HepG2 (cell line): ENCODE measurements around the gene SKI. TPM values are rescaled to one million over a fixed set of nuclear protein-coding genes. Genes with fewer than 3 reads are reported as not detected.

Source experiments
- BATF2 ChIP-seq: sonication (generic); formaldehyde crosslinking; IDR thresholded peaks from 2 replicates; pipeline ENCODE4 v1.8.0; 2022; ENCODE audit warnings: mild to moderate bottlenecking, missing genetic modification reagents, moderate library complexity
- CBFB ChIP-seq: sonication (generic); formaldehyde crosslinking; IDR thresholded peaks from 2 replicates; pipeline ENCODE4 v1.4.0; 2020; ENCODE audit warnings: missing genetic modification reagents
- DR1 ChIP-seq: sonication (generic); formaldehyde crosslinking; IDR thresholded peaks from 2 replicates; pipeline ENCODE4 v1.8.0; 2021; ENCODE audit warnings: mild to moderate bottlenecking, missing genetic modification reagents, inconsistent platforms
- E2F5 ChIP-seq: sonication (generic); formaldehyde crosslinking; conservative IDR thresholded peaks from 2 replicates; pipeline ENCODE4 v1.4.0; 2020; ENCODE audit warnings: missing genetic modification reagents
- GTF2F1 ChIP-seq: fragments of 150-350 bp; IDR thresholded peaks from 2 replicates; pipeline ENCODE4 v1.6.1; 2014; ENCODE audit warnings: low read length
- IRF9 ChIP-seq: sonication (generic); formaldehyde crosslinking; IDR thresholded peaks from 2 replicates; pipeline ENCODE4 v1.8.0; 2022; ENCODE audit warnings: missing genetic modification reagents, mild to moderate bottlenecking, borderline replicate concordance
- KLF6 ChIP-seq: IDR thresholded peaks from 2 replicates; pipeline ENCODE4 v1.8.0; 2016; ENCODE audit warnings: missing biosample characterization, missing genetic modification reagents
- MIER2 ChIP-seq: IDR thresholded peaks from 2 replicates; pipeline ENCODE4 v1.6.1; 2016; ENCODE audit warnings: missing biosample characterization, missing genetic modification reagents
- MXD3 ChIP-seq: IDR thresholded peaks from 2 replicates; pipeline ENCODE4 v1.6.1; 2016; ENCODE audit warnings: mild to moderate bottlenecking, missing biosample characterization, missing genetic modification reagents
- MXI1 ChIP-seq: IDR thresholded peaks from 3 replicates; pipeline ENCODE4 v1.6.1; 2012; ENCODE audit warnings: low read depth, low read length, inconsistent platforms, borderline replicate concordance
- PAF1 ChIP-seq: IDR thresholded peaks from 2 replicates; pipeline ENCODE4 v1.6.1; 2016; ENCODE audit warnings: missing genetic modification reagents, missing compliant biosample characterization
- RAD21 ChIP-seq: fragments of 450-650 bp; formaldehyde crosslinking; IDR thresholded peaks from 2 replicates; pipeline ENCODE4 v1.5.0; 2020; ENCODE audit warnings: mild to moderate bottlenecking
- RBFOX2 ChIP-seq: fragments of 200-400 bp; formaldehyde crosslinking; IDR thresholded peaks from 2 replicates; pipeline ENCODE4 v1.6.1; 2017; ENCODE audit warnings: low read depth, mild to moderate bottlenecking, low read length
- SAP130 ChIP-seq: IDR thresholded peaks from 2 replicates; pipeline ENCODE4 v1.6.1; 2016; ENCODE audit warnings: low read depth
- SMAD1 ChIP-seq: sonication (generic); formaldehyde crosslinking; IDR thresholded peaks from 2 replicates; pipeline ENCODE4 v1.4.0; 2020; ENCODE audit warnings: missing genetic modification reagents, low read depth, mild to moderate bottlenecking, borderline replicate concordance
- SNRNP70 ChIP-seq: fragments of 200-400 bp; formaldehyde crosslinking; IDR thresholded peaks from 2 replicates; pipeline ENCODE4 v1.6.1; 2017; ENCODE audit warnings: mild to moderate bottlenecking, low read depth, low read length, moderate library complexity
- TSC22D2 ChIP-seq: sonication (generic); formaldehyde crosslinking; IDR thresholded peaks from 2 replicates; pipeline ENCODE4 v1.5.1; 2020; ENCODE audit warnings: missing genetic modification reagents, mild to moderate bottlenecking, borderline replicate concordance
- YEATS2 ChIP-seq: sonication (generic); formaldehyde crosslinking; IDR thresholded peaks from 2 replicates; pipeline ENCODE4 v1.4.0; 2020; ENCODE audit warnings: missing genetic modification reagents, borderline replicate concordance
- ZNF512B ChIP-seq: sonication (generic); formaldehyde crosslinking; IDR thresholded peaks from 2 replicates; pipeline ENCODE4 v1.5.1; 2020; ENCODE audit warnings: missing genetic modification reagents, mild to moderate bottlenecking, borderline replicate concordance
- ZNF547 ChIP-seq: sonication (generic); formaldehyde crosslinking; IDR thresholded peaks from 2 replicates; pipeline ENCODE4 v1.5.1; 2020; ENCODE audit warnings: mild to moderate bottlenecking, missing genetic modification reagents
- ZNF598 ChIP-seq: sonication (generic); formaldehyde crosslinking; IDR thresholded peaks from 2 replicates; pipeline ENCODE4 v1.5.1; 2020; ENCODE audit warnings: mild to moderate bottlenecking, missing genetic modification reagents, borderline replicate concordance
- ZNF674 ChIP-seq: sonication (generic); formaldehyde crosslinking; IDR thresholded peaks from 2 replicates; pipeline ENCODE4 v1.5.0; 2020; ENCODE audit warnings: low read depth, mild to moderate bottlenecking, missing genetic modification reagents
- ZNF678 ChIP-seq: sonication (generic); formaldehyde crosslinking; IDR thresholded peaks from 2 replicates; pipeline ENCODE4 v1.4.0; 2020; ENCODE audit warnings: mild to moderate bottlenecking, missing genetic modification reagents
- ZNF709 ChIP-seq: sonication (generic); formaldehyde crosslinking; IDR thresholded peaks from 2 replicates; pipeline ENCODE4 v1.5.0; 2020; ENCODE audit warnings: mild to moderate bottlenecking, missing genetic modification reagents
- ZNF878 ChIP-seq: sonication (generic); formaldehyde crosslinking; IDR thresholded peaks from 2 replicates; pipeline ENCODE4 v1.8.1; 2023; ENCODE audit warnings: mild to moderate bottlenecking, missing genetic modification reagents, moderate library complexity
- polyA plus RNA-seq, 8 experiments: library from polyadenylated mRNA; depleted of rRNA in 3 of 8; stranded (reverse) in 7 of 8; unstranded in 1 of 8; fragments of >200 nt; fragmentation: Illumina TruSeq in 4 of 8; extraction: Trizol in 4 of 8; gene quantifications; 2 replicates each; pipeline versions ENCODE4 v1.2.1 to v1.2.3, GENCODE V29; 2011 to 2016; ENCODE audit warnings: low read depth in 4 of 8, missing spikeins in 1 of 8, mixed read lengths in 1 of 8; ENCODE audit not compliant: insufficient read depth in 1 of 8
- total RNA-seq, 5 experiments: library from RNA; depleted of rRNA; stranded (reverse); fragments of >200 nt; fragmentation: Illumina TruSeq; extraction: Trizol; gene quantifications; 2 replicates each; pipeline ENCODE4 v1.2.3, GENCODE V29; 2016; ENCODE audit warnings: low read depth in 1 of 5

The SKI gene
- total and polyA plus RNA-seq, 2 of the 13 experiments (the other 11 are each of a cell fraction or from before 2014, with no cell fraction given) = 4.7 to 6.9 TPM

- TF ChIP-seq IRF9 (CRISPR knock-in tag) (no peak), TSC22D2 (CRISPR knock-in tag) (0 out of 2 replicates have a peak, but pooled peaks have one; percentile 48), SNRNP70 (no peak), DR1 (CRISPR knock-in tag) (peak; percentile 19; the same call in 1 of the 2 replicates), GTF2F1 (no peak), RAD21 (CRISPR knock-in tag) (no peak), MIER2 (CRISPR knock-in tag) (0 out of 2 replicates have a peak, but pooled peaks have one; percentile 34), RBFOX2 (peak; percentile 37), E2F5 (CRISPR knock-in tag) (no peak), SMAD1 (CRISPR knock-in tag) (no peak), PAF1 (CRISPR knock-in tag) (no peak), ZNF598 (CRISPR knock-in tag) (no peak), ZNF878 (peak; percentile 60; the same call in 1 of the 2 replicates), MXI1 (peak; percentile 64; the same call in 1 of the 3 replicates), BATF2 (CRISPR knock-in tag) (no peak), ZNF512B (CRISPR knock-in tag) (no peak), SAP130 (CRISPR knock-in tag) (peak; percentile 95), KLF6 (CRISPR knock-in tag) (peak; percentile 37; the same call in 1 of the 2 replicates), ZNF547 (CRISPR knock-in tag) (no peak), CBFB (peak; percentile 49; the same call in 1 of the 2 replicates), ZNF678 (CRISPR knock-in tag) (no peak), MXD3 (no peak; the same call in 1 of the 2 replicates), ZNF709 (CRISPR knock-in tag) (no peak), ZNF674 (no peak), YEATS2 (peak; percentile 54; the same call in 1 of the 2 replicates)
Observed at GRCh38 chr1:2233997-2234761, 6.1 kb downstream of the SKI start (continued).
